Measurements from ENCODE around the gene SORCS2. TPM values are rescaled to one million over a fixed set of nuclear protein-coding genes. Genes with fewer than 3 reads are reported as not detected.

The SORCS2 gene
- total and polyA plus RNA-seq, 2 of the 4 experiments (the other 2 are of a cell fraction), result 0.36 to 0.62 TPM

DNA sequence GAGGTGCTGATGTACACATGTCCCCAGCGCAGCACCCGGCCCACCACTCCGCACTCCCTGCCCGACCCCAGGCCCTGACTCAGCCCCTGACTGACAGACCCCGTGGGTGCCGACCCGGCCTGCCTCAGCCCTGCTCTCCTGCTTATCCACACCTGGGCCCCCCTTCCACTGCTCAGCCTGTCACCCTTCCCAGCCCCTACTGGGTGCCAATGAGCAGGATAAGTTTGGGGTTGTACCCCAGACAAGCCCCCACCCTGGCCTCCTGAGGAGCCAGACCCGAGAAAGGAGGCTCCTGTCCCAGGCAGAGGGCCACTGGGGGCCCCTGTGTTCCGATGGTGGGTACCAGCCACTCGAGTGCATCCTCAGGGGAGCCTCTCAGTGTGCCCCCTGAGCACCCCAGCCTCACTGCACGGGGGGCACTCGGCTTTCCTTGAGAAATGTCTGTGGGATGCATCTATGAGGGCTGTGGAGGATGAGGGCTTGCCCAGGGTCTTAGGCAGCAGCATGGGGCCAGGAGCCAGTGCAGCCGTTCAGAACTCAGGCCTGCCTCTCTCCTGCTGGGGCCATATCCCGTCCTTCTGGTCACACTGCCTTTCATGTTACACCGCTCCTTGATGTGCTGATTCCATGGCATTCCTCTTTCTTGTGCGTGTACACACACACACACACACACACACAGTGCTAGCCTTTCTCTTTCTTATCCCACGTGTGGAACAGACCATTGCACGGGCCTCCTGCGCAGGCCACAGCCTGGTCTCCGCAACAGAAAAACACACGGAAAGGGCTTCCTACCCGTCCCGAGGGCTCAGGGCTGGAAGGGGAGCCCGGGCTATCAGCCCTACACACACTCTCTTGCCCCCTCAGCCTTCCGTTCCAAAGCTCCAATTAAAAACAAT lies 462.5 kb downstream of the SORCS2 start (continued):
- TF ChIP-seq BHLHE40 (IDR thresholded peaks at IDR 0.05; ENCODE audit: low read depth, low read length), result no peak

DNA sequence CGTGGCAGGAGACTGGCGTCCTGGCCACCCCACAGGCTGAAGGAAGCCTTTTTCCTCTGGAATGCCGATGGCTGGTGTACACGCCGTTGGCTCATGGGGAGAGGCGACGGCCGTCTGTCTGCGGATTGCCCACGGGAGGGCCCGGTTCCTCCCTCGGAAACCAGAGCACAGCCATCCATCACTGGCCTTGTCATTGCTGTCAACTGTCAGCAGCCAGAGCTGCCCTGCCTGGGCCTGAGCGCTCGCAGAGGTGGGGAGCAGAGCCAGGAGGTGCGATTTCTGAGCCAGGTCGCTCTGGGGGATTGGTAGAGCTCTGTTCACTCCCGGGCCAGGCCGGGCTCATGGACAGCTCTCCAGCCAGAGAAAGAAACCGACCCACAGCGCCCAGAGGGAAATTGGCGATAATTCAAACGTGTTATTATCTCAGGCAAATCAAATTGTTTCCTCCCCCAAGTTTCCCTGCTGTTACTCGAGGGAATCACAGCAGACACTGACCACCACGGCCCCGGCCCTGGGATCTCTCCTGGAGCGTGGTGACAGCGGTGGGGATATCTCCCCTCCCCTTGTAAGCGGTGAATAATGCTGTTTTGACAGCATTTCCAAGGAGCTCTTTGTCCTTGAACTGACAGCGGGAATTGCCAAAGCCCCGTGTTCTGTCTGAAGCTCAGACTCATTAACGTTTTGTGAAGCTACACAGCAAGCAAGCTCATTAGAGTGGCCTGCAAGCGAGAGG lies 463.3 kb downstream of the SORCS2 start:
- peak overlapping the region; percentile 34 for H2AFZ ChIP-seq (replicated peaks; ENCODE audit: low read length, poor library complexity)
- TF ChIP-seq NFE2L2 (IDR thresholded peaks at IDR 0.05; ENCODE audit: low read depth, low read length), result no peak
- no peak for TF ChIP-seq CEBPB (IDR thresholded peaks at IDR 0.05; ENCODE audit: low read depth, low read length)
- no peak for TF ChIP-seq RAD21 (IDR thresholded peaks at IDR 0.05; ENCODE audit: low read length)
- TF ChIP-seq MAFK (IDR thresholded peaks at IDR 0.05; ENCODE audit: low read depth, low read length), result no peak
- TF ChIP-seq MAZ (IDR thresholded peaks at IDR 0.05; ENCODE audit: borderline replicate concordance, low read depth, low read length), result no peak
- TF ChIP-seq, protein P1, sequence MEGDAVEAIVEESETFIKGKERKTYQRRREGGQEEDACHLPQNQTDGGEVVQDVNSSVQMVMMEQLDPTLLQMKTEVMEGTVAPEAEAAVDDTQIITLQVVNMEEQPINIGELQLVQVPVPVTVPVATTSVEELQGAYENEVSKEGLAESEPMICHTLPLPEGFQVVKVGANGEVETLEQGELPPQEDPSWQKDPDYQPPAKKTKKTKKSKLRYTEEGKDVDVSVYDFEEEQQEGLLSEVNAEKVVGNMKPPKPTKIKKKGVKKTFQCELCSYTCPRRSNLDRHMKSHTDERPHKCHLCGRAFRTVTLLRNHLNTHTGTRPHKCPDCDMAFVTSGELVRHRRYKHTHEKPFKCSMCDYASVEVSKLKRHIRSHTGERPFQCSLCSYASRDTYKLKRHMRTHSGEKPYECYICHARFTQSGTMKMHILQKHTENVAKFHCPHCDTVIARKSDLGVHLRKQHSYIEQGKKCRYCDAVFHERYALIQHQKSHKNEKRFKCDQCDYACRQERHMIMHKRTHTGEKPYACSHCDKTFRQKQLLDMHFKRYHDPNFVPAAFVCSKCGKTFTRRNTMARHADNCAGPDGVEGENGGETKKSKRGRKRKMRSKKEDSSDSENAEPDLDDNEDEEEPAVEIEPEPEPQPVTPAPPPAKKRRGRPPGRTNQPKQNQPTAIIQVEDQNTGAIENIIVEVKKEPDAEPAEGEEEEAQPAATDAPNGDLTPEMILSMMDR (conservative IDR thresholded peaks at IDR 0.05; ENCODE audit: low read depth, low read length), result no peak
- no peak for TF ChIP-seq RFX5 (IDR thresholded peaks at IDR 0.05; ENCODE audit: low read depth, low read length)
- no peak for TF ChIP-seq RCOR1 (IDR thresholded peaks at IDR 0.05; ENCODE audit: insufficient replicate concordance, low read length)
- no peak for TF ChIP-seq FOS (IDR thresholded peaks at IDR 0.05; ENCODE audit: low read depth, low read length)
- no peak for TF ChIP-seq CHD1 (IDR thresholded peaks at IDR 0.05; ENCODE audit: low read depth, low read length)
- TF ChIP-seq, protein P2, sequence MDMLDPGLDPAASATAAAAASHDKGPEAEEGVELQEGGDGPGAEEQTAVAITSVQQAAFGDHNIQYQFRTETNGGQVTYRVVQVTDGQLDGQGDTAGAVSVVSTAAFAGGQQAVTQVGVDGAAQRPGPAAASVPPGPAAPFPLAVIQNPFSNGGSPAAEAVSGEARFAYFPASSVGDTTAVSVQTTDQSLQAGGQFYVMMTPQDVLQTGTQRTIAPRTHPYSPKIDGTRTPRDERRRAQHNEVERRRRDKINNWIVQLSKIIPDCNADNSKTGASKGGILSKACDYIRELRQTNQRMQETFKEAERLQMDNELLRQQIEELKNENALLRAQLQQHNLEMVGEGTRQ (IDR thresholded peaks at IDR 0.05; ENCODE audit: low read depth, low read length), result no peak
- TF ChIP-seq MXI1 (IDR thresholded peaks at IDR 0.05; ENCODE audit: borderline replicate concordance, low read depth, low read length), result no peak

More for the DNA sequence above, 463.3 kb downstream of the SORCS2 start:
- no peak overlapping the region for H3K23ac ChIP-seq (ENCODE audit: low read depth, low read length)
- no peaks in the 10 kb centered on the region for H3K79me1 ChIP-seq (ENCODE audit: low read depth in 1 of 2, low read length in 2 of 2)
- no peak overlapping the region for H3K14ac ChIP-seq (replicated peaks; ENCODE audit: low read depth, low read length)
- no peak overlapping the region for H2BK120ac ChIP-seq (ENCODE audit: low read depth, low read length)
- peaks cover 3% of the 10 kb centered on the region; the same call in 1 of the 2 replicates for H4K20me1 ChIP-seq (ENCODE audit: insufficient read depth, low read length)
- H3K4me2 ChIP-seq (ENCODE audit: low read depth, low read length), result no peak overlapping the region
- H3K4me1 ChIP-seq (ENCODE audit: control insufficient read depth, insufficient read depth, low read length), result peaks cover 7% of the 10 kb centered on the region
- in situ Hi-C loops (cut with MboI; ENCODE audit: low sequenced_read_pairs) (no loop called here), dilution Hi-C loops (cut with HindIII; ENCODE audit: low sequenced_read_pairs, unreplicated experiment) (no loop called here), intact Hi-C loops (cut with micrococcal nuclease) (no loop called here)
- no peaks in the 10 kb centered on the region for H3K9me3 ChIP-seq (ENCODE audit: control insufficient read depth, insufficient read depth, low read length)
- no peak overlapping the region for H2BK15ac ChIP-seq (ENCODE audit: low read depth, low read length)
- H3K27ac ChIP-seq (ENCODE audit: insufficient read depth, low read length), result no peak overlapping the region
- no peak overlapping the region for H2BK20ac ChIP-seq (ENCODE audit: low read depth, low read length)
- WGBS, 2 experiments (ENCODE audit: extremely low coverage in 2 of 2, insufficient read length in 1 of 2), result 59% methylated on average over 10 of the region's 32 CpGs; no CpG with 5 or more reads in 1 of the 2 experiments
- no peak overlapping the region for H3K56ac ChIP-seq (ENCODE audit: extremely low read depth, insufficient read depth, low read length)
- 0 out of 2 replicates have a peak overlapping the region, but pooled peaks have one; percentile 12 for H3K4ac ChIP-seq (ENCODE audit: low read depth, low read length)
- H2BK5ac ChIP-seq (ENCODE audit: low read depth, low read length, poor library complexity, severe bottlenecking), result no peak overlapping the region
- H3K36me3 ChIP-seq (ENCODE audit: control insufficient read depth, insufficient read depth, low read length), result no peaks in the 10 kb centered on the region
- DNase-seq (no peak), ATAC-seq (ENCODE audit: low read depth) (no peak)
- no peak overlapping the region; the same call in 1 of the 2 replicates for H2AK5ac ChIP-seq (ENCODE audit: low read depth, low read length)
- no peak overlapping the region for H3K9ac ChIP-seq (ENCODE audit: low read depth, low read length)
- no peak overlapping the region for H4K5ac ChIP-seq (ENCODE audit: low read depth, low read length)
- no peak overlapping the region for H4K91ac ChIP-seq (ENCODE audit: insufficient read depth, low read depth, low read length)
- H4K8ac ChIP-seq (ENCODE audit: low read depth in 2 of 2, low read length in 2 of 2), result no peak overlapping the region
- no TSS peak for BruUV-seq (replicated peaks)
- no peak overlapping the region for H2AK9ac ChIP-seq (replicated peaks; ENCODE audit: low read depth, low read length, poor library complexity)
- CTCF ChIA-PET, result no interaction called here
- H3K27me3 ChIP-seq (ENCODE audit: control insufficient read depth, insufficient read depth, low read length), result peaks cover 8% of the 10 kb centered on the region
- peaks cover 8% of the 10 kb centered on the region for H3K9me1 ChIP-seq (ENCODE audit: insufficient read depth, low read length)
- POLR2A ChIA-PET (ENCODE audit: unreplicated experiment), result no interaction called here
- H3K4me3 ChIP-seq (ENCODE audit: insufficient read depth, low read depth, low read length), result no peak overlapping the region
- no peak overlapping the region for H3K18ac ChIP-seq (ENCODE audit: low read depth, low read length)
